HG03108 (cell line): Measurements from ENCODE around the gene HNMT.
"Not testable (repeated sequence)": the region's sequence is repeated elsewhere in the genome, so short reads cannot be mapped to it uniquely, and the experiment has no call there.

Experiments
- ATAC-seq: cut with Tn5 transposase; IDR thresholded peaks from one replicate; pipeline ENCODE4 v1.9.1; 2021; ENCODE audit warnings: moderate library complexity; ENCODE audit not compliant: unreplicated experiment

The HNMT gene

GRCh38 chr2:137945229-137945628 is 19.0 kb upstream of the HNMT start:
- no peak for ATAC-seq

DNA sequence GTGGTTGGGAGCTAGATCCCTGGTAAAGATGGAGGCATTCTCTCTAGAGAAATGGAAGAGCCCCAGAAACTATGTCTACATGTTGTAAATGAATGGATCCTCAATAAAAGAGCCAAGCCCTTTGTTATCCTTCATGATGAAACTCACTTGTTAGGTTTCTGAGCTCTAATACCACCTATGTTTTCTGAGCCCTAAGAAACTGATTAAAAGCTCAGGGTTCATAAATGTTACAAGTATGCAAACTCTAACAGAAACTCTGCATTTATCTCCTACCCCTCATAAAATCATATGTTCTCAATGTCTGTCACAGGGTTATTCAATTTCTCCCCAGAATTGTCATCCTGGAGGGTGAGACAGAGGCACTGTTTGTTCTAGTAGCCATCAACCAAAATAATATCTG is 18.0 kb upstream of the HNMT start:
- ATAC-seq, result no peak

DNA sequence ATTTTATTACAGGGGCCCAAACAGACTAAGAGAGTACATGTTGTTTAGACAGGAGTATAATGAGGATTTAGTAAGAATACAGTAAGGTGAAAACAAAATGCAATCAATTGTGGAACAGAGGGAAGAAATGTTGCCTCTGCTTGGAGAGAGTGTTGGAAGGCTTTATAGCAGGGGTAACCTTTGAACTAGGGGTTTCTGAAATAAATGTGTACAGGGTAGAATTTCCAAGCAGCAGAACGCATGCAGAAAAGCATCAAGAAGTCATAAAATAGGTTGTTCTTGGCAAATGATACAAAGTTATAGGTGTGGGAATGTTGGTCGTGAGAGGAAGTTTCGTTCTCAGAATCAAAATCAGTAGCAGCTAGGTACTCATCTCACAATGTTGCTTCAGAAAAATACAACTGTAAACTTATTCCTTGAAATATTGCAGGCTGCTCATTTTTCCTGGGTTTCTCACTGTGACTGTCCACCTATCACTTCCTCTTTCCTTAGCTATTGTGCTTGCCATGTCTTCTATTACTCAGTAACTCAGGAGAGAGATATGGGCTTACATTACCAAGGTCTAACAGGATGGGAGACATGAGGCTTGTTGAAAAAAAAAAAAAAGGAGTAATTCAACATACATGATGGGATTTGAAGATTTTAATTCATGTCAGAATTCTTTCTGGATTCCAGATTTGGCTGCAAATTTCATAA is 17.1 kb upstream of the HNMT start:
- no peak for ATAC-seq

DNA sequence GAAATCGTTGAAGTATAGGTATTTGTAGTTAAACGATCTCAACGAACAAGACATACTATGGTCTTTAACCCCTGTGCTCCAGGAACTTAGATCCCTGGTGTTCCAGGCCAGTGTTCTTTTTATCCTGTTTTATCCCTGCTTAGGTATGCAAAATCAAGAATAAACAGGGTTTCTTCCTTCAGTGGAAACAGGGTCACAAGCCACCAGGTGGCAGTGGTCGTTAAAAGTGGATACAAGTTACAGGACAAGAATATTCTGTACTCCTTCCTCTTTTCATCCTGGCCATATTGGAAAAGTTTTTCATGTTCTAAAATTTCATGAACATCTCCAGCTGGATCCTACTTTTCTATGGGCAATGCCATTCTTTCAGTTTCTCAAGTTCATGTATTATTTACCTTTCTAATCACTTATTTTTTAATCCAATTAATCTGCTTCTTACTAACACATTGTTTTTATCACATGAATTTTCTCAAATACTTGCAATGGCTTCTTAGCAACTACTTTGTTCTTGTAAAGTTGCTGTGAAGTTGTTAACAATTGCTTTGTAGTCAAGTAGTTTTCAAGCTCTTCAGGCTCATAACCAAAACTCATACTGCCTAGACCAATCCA is 16.4 kb upstream of the HNMT start:
- ATAC-seq, result no peak

DNA sequence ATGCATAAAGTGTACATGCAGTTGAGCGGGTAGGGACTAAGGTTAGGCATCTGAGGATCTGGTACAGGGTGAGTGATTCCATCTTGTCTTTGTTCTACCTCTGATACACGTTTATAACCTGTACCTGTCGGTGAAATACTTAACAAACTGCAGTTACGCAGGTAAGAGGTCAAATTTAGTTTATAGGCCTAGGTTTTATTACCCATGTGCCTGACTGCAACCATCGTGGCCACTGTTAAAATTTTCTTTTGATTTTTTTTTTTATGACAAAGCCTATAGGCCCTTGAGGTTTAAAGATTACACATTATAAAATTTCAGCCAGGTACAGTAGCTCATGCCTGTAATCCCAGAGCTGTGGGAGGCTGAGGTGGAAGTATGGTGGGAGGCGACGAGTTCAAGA is 15.4 kb upstream of the HNMT start:
- no peak for ATAC-seq

- no peak for ATAC-seq
Observed at GRCh38 chr2:137950238-137950637, 14.0 kb upstream of the HNMT start.

DNA sequence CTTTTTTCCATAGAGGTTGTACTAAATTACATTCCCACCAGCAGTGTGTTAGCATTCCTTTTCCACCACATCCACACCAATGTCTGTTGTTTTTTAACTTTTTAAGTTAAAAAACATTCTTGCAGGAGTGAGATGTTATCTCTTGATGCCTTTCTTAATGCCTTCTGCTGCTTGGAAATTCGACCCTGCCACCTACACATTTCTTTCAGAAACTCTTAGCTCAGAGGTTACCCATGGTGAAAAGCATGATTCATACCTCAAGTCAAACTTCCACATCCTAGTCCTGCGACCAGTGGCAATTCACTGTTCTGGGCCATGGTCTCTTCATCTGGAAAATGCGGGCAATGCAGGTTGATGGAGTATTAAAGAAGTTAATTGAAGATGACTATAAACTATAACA is 12.7 kb upstream of the HNMT start:
- ATAC-seq, result no peak

DNA sequence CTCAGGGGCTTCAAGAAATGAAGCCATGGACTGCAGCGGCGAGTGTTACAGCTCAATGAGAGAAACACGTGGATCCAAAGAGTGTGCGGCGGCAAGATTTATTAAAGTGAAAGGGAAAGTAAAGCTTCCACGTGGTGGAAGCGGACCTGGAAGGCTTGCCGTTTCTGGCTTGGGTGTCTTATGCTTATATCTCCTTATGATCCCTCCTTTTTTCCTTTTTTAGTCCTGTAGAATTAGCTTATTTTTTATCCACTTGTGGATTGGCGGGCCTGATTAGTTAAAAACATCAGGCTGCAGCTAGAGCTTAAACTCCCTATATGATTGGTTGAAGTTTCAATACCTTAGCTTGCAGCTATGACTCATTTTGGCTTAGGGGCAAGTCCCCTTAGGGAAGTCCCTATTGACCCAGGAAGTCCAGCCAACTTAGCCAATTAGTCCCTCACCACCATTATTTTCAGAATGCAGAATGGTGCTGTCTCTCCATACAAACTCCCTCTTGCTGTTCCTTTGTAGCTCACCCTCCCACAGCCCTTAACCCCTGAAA is 11.6 kb upstream of the HNMT start:
- no peak for ATAC-seq

DNA sequence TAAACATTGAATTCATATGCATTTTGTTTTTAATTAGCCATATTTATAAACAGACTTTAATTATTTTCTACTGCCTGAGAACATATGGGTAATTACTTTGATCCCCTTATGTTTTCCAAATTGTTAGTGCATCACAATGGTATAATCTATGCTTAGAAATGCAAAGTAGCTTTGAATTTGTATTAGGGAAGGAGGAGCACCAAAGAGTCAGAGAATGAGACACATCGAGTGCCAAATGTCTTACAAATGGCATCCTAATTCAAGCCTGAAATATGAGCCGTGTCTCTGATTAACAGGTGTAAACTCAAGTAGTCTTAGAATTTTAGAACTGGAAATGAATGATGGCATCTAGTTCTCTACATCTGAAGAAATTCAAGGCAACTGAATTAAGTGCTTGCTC is 8.7 kb upstream of the HNMT start:
- ATAC-seq, result no peak

DNA sequence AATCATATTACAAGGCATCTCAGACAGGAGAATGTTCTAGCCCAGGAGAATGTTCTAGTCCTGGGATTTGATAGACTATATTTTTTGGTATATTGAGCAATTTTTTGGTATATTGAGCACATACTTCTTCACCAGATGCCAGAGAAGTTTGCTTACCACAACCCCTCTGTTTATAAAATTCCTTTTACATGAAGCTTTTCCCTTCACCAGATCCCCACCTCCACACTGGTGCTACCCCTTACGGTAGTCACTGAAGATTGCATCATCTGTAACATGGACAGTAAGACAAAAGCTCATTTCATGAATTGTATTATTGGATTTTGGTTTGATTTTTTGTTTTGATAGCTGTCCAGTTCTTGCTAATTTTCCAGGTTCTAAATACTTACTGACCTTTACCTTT is 7.2 kb upstream of the HNMT start:
- no peak for ATAC-seq

- ATAC-seq, result no peak
Observed at GRCh38 chr2:137959166-137959565, 5.1 kb upstream of the HNMT start.

DNA sequence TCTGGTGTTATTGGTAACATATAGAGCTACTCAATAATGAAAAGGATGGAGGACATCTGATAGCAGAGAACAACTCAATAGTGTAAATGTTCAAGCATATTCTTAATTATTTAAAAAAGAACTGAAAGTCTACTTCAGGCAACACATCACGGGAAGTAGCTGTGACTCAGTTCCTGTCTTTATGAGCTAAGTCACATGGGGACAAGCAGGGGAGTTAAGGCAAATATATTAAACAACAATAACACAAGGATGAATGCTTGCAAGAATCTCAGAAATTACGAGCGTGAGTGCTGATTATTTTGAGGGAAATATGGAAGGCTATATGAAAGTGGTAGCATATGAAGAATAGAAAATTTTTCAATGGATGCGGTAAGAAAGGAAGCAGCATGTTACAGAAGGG is 4.0 kb upstream of the HNMT start:
- ATAC-seq, result no peak

DNA sequence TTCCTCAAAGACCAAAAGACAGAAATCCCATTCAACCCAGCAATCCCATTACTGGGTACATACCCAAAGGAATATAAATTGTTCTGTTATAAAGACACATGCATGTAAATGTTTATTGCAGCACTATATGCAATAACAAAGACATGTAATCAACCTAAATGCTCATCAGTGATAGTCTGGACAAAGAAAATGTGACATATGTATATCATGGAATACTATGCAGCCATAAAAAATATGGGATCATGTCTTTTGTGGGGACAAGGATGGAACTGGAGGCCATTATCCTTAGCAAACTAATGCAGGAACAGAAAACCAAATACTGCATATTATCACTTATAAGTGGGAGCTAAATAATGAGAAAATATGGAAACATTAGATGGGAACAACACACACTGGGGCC is 2.7 kb upstream of the HNMT start:
- no peak for ATAC-seq

DNA sequence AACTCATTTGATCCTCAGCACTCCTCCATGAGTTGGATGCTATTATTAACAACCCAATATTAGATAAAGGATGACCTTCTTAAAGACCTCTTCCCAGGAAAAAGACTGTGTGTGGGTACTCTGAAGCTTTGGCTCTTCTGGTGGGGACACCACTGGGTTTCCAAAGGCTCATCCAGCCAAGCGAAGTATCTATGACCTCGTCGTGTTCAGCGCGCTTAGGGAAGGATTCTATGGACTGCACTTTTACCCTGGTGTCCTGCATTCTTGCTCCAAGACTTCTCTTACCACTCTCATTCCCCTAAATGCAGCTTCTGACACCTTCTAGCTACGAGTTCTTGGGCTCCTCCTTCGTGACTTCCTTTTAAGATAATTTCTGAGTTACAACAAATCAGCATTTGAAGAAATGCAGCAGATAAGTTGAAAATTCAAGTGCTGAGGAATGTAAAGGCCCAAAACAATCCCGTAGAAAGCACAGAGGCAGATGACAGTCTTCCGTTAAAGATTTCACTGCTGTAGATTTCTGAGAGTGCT is 673 bp upstream of the HNMT start:
- ATAC-seq, result no peak

DNA sequence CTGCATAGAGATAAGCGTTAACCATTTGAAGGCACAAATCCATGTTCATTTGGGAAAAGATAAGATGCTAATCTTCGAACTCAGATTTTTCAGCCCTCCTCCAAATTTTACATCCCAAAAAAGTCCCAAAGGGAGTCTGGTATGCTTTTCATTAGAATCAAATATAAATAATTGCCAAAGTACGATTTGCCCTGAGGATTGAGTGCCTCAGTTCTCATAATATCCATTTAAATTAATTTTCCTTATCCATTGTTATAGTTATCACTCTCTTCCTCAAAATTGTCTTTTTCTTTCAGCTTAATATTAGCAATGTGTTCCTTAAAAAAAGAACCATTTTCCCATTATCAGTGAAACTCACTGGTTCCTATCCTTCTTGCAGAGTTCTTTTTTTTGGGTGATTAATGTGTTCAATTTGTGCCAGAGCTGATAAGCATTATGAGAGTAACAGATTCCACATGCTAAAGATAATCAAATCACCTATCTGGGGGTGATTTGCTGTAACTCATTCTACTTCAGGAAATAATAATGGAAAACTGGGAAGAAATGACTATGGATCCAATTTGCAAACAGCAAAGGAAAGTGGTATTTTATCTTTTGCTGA is 686 bp downstream of the HNMT start:
- ATAC-seq, result no peak

- no peak for ATAC-seq
Observed at GRCh38 chr2:137966043-137966442, 1.8 kb downstream of the HNMT start.

DNA sequence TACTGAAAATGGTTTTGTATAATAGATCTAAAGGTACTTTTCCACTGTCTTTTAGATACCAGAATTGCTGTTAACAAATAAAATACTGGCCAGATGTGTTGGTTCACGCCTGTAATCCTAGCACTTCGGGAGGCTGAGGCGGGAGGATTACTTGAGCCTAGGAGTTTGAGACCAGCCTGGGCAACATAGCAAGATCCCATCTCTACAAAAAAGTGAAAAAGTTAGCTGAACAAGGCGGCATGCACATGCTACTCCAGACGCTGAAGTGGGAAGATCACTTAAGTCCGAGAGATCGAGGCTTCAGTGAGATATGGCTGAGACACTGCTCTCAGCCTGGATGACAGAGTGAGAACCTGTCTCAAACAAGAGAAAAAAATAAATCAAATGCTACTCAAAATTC is 2.8 kb downstream of the HNMT start:
- no peak for ATAC-seq

- ATAC-seq, result no peak
Observed at GRCh38 chr2:137968477-137969417, 4.5 kb downstream of the HNMT start.

DNA sequence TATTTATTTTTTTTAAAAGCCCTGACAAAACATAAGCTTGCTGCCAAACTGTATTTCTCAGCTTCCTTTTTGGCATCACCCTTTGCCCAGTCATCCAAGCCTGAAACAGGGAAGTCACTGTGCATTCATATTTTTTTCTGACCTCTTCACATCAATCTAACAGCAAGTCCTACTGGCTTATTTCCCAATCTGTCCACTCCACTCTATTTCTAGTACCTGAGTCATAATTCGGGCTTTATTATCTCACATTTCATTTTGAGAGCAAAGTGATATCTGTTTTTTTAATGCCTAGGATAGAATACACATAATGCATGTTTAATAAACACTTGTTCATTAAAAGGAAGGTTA is 5.1 kb downstream of the HNMT start:
- ATAC-seq, result no peak

DNA sequence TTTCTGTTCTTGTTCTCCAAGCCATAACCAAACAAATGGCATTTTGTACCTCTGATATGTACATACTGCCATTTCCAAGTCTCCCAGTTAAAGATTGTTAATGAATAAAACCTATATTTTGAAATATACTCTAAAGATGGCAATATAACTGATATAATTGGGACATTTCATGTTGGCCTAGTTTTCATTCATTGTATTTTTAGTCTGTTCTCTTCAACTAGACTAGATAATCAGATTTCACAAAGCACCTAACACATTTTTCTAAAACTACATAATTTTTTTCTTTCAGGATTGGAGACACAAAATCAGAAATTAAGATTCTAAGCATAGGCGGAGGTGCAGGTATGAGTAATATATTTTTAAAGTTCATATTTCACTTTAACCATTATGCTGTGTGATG is 5.6 kb downstream of the HNMT start:
- no peak for ATAC-seq

DNA sequence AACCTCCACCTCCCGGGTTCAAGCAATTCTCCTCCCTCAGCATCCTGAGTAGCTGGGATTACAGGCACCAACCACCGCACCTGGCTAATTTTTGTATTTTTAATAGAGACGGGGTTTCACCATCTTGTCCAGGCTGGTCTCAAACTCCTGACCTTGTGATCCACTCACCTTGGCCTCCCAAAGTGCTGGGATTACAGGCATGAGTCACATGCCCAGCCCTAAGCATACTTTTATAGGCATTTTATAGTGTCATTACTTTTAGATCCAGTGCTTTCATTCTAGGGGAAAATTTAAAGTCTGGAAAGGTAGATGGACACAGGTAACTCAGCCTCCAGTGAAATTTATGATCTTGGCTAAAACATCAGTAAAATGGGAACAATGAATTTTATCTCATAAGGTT is 7.0 kb downstream of the HNMT start:
- not testable (repeated sequence) for ATAC-seq
